ENCODE data around the gene POU2AF1.

The POU2AF1 gene

DNA sequence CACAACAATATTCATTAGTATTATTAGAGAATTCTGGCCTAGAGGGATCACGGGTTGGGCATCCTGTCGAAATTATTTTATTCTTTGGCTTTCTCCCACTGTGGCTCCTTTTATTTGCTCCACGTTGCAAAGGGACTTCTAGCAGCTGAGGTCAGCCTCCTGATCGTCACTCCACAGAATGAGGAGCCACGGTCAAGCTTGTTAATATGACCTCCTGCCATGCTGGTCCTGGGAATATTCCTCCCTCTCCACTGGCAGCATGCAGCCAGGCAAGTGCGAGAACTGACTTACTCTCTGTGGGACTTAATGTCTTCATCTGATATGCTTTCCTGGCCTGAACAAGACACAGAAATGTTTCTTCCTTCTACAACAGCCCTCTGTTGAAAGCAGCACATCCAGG lies 59.8 kb downstream of the POU2AF1 start:
- no peak for DNase-seq (ENCODE audit: low read depth in 2 of 2)

DNA sequence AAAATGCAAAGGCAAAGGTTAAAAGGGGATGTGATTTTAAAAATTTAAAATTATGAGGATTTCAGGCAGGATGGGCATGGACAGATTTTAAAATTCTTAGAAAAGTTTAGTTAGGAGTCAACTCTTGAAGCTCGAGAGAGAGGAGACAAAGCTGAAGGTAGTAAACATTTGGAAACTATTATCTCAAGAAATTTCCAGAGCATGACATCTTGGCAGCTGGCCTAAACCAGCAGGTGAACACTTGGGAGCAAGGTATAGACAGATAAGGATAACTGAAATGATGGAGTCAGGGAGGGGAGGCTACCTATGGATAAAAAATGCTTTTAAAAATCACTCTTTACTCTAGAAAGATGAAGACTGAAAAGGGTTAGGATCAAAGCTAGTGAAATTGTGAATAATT lies 67.0 kb downstream of the POU2AF1 start:
- no peak for DNase-seq (ENCODE audit: low read depth in 2 of 2)

DNA sequence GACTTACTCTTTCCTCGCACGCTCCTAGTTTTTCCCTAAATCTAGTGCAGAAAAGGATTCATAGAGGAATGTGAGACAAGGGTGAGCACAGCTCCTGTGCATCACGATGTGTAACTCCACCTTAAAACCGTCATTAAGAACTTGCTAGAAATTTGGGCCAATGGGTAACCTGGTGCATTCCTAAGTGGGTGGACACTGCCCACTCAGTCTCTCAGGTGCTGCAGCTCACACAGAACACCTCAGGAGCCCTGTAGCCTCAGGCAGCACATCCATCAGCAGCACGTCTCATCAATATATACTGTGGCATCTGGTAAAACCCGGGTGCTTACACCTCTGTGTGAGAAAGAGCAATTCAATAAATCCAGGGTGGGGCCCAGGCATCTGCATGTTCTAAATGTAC lies 68.4 kb downstream of the POU2AF1 start:
- no peak for DNase-seq (ENCODE audit: low read depth in 2 of 2)

DNA sequence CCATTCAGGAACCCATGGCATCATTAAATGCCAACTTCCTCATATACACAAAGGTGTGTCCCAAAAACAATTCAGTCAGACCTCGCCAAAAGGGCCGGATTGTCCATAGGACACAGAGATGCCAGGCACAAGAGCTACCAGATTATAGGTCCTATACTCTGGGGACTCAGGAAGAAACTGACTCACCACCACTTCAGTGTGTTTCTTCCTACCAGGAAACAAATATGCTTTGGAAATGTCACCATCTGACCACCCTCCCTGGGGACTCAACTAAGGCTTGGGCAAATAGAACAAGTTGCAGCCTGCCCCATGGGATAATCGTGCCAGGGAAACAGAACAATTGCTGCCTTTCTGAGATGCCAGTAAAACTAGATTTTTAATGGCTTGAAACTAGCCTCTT lies 69.0 kb downstream of the POU2AF1 start:
- DNase-seq (ENCODE audit: low read depth in 2 of 2), result no peak

DNA sequence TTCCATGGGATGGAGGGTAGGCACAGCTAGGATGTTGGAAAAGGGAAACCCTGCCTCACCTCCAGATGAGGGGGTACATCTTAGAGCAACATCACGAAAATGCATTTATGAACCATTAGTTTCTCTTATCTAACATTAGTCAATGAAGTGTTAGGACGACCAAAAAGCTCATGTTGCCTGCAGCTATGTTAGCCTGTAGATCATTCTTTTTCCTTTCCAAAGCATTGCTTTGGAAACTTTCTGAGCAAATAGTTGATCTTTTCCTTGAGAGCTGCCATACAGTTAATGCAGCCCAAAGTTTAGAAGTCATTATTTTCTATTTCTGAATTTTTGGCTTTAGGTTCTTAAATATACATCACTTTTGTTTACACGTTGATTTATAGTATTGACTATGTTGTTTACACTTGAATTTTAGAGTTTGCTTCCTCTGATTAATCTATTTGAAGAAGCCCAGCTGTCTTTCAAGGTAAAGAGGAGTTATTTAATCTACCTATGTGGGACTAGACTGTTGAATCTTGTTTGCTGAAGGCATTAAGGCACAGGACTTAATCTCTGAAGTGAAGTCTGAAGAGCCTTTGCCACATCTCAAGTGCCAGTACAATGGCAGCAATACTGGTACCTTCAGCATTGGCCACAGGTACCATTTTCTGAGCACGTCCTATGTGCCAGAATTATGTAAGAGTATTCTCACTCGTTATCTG lies 69.7 kb downstream of the POU2AF1 start:
- no peak for DNase-seq (ENCODE audit: low read depth in 2 of 2)

DNA sequence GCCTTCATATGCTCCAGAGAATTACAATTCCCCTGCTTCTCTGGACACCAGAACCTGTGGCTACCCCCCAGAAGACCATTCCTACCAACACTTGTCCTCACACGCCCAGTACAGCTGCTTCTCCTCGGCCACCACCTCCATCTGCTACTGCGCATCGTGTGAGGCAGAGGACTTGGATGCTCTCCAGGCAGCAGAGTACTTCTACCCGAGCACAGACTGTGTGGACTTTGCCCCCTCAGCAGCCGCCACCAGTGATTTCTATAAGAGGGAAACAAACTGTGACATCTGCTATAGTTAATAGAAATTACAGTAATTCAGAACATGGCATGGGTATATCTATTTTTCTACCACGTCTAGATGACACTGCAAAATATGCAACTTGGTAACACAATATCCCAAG lies 70.9 kb downstream of the POU2AF1 start:
- DNase-seq (ENCODE audit: low read depth in 2 of 2), result no peak

DNA sequence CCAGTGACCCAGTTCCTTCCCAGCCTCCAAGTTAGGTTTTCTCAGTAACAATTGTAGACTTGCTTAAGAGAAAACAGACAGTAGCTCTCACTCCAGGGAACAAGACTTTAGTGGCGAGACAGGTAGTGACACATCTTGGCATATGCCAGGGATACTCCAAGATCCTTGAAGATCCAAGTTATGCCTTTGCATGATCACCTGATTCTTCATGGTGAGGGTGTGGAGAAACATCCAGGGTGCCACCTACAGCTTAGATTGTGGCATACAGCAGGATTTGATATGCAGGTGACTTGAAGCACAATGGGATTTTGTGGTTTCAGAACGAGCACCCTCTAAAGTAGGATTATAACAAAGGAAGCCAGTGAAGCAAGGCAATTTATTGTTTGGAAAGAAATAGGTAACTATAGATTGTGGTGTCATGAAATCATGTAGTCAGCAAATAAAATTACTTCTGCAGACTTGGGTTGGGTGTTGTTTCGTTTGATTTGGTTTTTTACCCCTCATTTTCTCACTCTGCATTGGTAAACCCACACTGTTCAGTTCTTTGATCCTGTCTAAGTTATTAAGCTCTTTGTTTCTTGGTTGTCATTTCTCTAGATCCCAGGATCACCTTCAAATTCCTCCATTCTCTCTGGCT lies 71.5 kb downstream of the POU2AF1 start:
- DNase-seq (ENCODE audit: low read depth in 2 of 2), result no peak

DNA sequence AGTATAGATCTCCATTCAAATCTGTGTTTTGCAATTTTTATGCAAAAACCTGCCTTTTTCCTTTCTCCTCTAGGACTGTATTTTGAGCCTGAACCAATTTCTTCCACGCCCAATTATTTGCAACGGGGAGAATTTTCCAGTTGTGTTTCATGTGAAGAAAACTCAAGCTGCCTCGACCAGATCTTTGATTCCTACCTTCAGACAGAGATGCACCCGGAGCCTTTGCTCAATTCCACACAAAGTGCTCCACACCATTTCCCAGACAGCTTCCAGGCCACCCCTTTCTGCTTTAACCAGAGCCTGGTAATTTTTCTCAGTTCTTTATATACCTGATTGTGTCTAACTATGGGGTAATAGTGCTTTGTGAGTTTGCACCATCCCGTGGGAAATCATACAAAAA lies 72.8 kb downstream of the POU2AF1 start:
- no peak for DNase-seq (ENCODE audit: low read depth in 2 of 2)

DNA sequence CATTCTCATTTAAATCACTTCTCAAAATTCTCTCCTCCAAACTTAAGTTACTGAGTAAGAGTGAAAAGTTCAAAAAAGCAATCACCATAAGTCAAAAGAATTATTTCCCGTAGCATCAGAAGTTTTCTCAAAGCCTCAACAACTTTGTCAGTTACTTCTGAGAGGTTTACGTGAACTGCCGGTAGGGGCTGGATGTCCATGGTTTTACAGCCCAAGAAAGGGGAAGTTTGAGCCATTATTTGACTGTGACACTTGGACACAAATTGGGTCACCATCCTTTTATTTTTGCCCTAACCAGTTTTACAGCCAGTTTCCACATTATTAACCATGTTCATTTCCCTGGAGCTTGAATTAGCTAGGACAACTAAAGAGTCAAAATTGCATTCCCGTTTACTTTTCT lies 73.2 kb downstream of the POU2AF1 start:
- no peak for DNase-seq (ENCODE audit: low read depth in 2 of 2)

DNA sequence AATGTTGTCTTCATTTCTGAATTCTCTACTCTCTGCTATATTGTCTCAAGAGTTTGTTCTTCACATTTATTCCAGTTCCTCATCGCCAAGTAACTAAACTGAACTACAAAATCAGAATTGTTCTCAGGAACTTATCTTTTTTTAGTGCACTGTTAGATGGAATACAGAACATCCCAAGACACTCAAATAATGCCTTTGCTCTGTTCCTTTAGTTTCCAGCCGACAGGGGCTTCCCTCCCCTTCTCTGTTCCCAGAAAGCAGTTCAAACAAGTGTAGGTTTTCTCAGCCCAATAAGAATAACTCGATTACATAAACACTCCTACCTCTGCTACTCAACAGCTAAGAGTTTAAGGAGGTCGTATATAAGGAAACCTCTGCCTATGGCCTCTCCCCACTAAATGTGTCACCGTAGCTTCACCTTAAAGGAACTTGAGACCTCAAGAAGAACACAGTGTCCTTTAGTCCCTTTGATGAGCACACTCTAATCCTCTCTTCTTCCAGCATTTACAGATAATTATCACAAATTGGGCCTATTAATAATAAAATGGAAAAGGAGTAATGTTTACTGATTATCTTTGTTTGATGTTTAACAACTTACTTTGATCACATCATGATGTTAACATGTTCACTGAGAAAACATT lies 73.8 kb downstream of the POU2AF1 start:
- DNase-seq (ENCODE audit: low read depth in 2 of 2), result no peak

DNA sequence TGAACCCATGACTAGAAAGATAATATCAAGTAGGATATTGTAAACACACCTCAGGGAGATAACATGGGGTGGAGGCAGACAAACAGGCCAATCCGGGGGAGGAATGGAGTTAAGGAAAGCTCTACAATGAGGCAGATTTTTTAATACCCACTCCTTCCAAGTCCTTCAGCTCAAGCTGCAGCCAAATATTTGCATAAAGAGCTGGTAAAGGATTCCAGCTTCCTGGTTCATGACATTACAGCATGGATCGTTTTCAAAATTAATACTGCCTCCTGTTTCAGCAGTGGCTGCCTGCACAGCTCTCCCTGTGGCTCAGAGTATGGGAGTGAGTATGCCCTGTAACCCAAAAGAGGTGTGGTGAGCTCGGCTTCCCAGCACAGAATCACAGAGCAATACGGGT lies 75.6 kb downstream of the POU2AF1 start:
- no peak for DNase-seq (ENCODE audit: low read depth in 2 of 2)

DNA sequence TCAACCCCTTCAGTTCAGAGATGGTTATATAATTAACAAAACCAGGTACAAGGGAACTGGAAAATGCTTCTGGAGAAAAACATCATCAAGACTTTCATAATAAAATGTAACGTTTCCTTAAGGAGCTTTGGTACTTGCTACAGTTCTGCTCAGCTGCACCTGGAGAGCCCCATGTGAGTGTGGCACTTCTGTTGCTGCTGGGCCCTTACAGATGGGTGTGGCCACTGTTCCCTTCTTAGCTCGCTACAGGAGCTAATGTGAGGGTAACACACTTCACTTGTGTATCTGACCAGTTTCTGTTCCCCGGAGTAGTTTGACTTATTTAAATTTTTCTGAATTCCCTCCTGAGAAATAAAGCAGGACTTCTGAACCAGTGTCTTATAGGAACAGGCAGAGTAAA lies 76.8 kb downstream of the POU2AF1 start:
- no peak for DNase-seq (ENCODE audit: low read depth in 2 of 2)
